ENCODE results near the gene ZNF827.

The ZNF827 gene

GRCh38 chr4:145937971-145938611, 532 bp downstream of the ZNF827 start (continued):
- TF ChIP-seq, protein P1, sequence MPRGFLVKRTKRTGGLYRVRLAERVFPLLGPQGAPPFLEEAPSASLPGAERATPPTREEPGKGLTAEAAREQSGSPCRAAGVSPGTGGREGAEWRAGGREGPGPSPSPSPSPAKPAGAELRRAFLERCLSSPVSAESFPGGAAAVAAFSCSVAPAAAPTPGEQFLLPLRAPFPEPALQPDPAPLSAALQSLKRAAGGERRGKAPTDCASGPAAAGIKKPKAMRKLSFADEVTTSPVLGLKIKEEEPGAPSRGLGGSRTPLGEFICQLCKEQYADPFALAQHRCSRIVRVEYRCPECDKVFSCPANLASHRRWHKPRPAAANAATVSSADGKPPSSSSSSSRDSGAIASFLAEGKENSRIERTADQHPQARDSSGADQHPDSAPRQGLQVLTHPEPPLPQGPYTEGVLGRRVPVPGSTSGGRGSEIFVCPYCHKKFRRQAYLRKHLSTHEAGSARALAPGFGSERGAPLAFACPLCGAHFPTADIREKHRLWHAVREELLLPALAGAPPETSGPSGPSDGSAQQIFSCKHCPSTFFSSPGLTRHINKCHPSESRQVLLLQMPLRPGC (tag by site-specific recombination; IDR thresholded peaks at IDR 0.05), result no peak
- no peak for TF ChIP-seq ZNF544 (tag by site-specific recombination; IDR thresholded peaks at IDR 0.05)
- TF ChIP-seq ZNF560 (tag by site-specific recombination; IDR thresholded peaks at IDR 0.05; ENCODE audit: borderline replicate concordance), result no peak
- TF ChIP-seq ZNF398 (tag by site-specific recombination; IDR thresholded peaks at IDR 0.05), result peak; percentile 85
- 0 out of 2 replicates have a peak, but pooled peaks have one; percentile 6 for TF ChIP-seq ZNF335 (tag by site-specific recombination; conservative IDR thresholded peaks at IDR 0.05)
- no peak for TF ChIP-seq PRDM4 (tag by site-specific recombination; IDR thresholded peaks at IDR 0.05)
- TF ChIP-seq ZNF366 (tag by site-specific recombination; conservative IDR thresholded peaks at IDR 0.05), result peak; percentile 58
- TF ChIP-seq ELK4 (IDR thresholded peaks at IDR 0.05; ENCODE audit: borderline replicate concordance, low read depth, low read length), result no peak
- peak; percentile 31; the same call in 1 of the 2 replicates for TF ChIP-seq ZBTB8A (tag by site-specific recombination; IDR thresholded peaks at IDR 0.05)
- TF ChIP-seq PRDM10 (tag by site-specific recombination; IDR thresholded peaks at IDR 0.05), result no peak
- TF ChIP-seq ZNF624 (tag by site-specific recombination; IDR thresholded peaks at IDR 0.05), result no peak
- TF ChIP-seq KLF9 (tag by site-specific recombination; IDR thresholded peaks at IDR 0.05; ENCODE audit: low read depth), result no peak
- TF ChIP-seq ZNF48 (tag by site-specific recombination; IDR thresholded peaks at IDR 0.05), result no peak
- TF ChIP-seq ZBTB1 (tag by site-specific recombination; IDR thresholded peaks at IDR 0.05), result no peak
- TF ChIP-seq ZNF311 (tag by site-specific recombination; IDR thresholded peaks at IDR 0.05; ENCODE audit: borderline replicate concordance), result no peak
- no peak for TF ChIP-seq OVOL3 (tag by site-specific recombination; IDR thresholded peaks at IDR 0.05)
- TF ChIP-seq ZNF488 (tag by site-specific recombination; IDR thresholded peaks at IDR 0.05), result no peak
- TF ChIP-seq PRDM1 (tag by site-specific recombination; IDR thresholded peaks at IDR 0.05), result peak; percentile 70
- no peak for TF ChIP-seq ZNF133 (tag by site-specific recombination; IDR thresholded peaks at IDR 0.05)
- TF ChIP-seq RBAK (tag by site-specific recombination; IDR thresholded peaks at IDR 0.05), result no peak
- TF ChIP-seq ZNF747 (tag by site-specific recombination; IDR thresholded peaks at IDR 0.05), result no peak
- no peak for TF ChIP-seq CTCF (tag by site-specific recombination; IDR thresholded peaks at IDR 0.05)
- TF ChIP-seq ZNF292 (tag by site-specific recombination; IDR thresholded peaks at IDR 0.05; ENCODE audit: borderline replicate concordance, low read depth), result no peak
- no peak for TF ChIP-seq ZNF433 (tag by site-specific recombination; IDR thresholded peaks at IDR 0.05; ENCODE audit: low read depth)
- no peak for TF ChIP-seq ZNF132 (tag by site-specific recombination; IDR thresholded peaks at IDR 0.05; ENCODE audit: borderline replicate concordance)

Measured in HEK293 (cell line).